ENCODE results near the gene DAB2IP. TPM values are rescaled to one million over a fixed set of nuclear protein-coding genes. Genes with fewer than 3 reads are reported as not detected.

The DAB2IP gene
- total RNA-seq, 1 donor from 2014 or later, result 0.75 TPM

- peaks cover 14% of the 10 kb centered on the region for H3K4me1 Mint-ChIP-seq
- intact Hi-C loops (cut with micrococcal nuclease), result no loop called here
- CTCF ChIA-PET, result no interaction called here
- H3K27me3 Mint-ChIP-seq, result no peaks in the 10 kb centered on the region
- no peak overlapping the region for H3K4me3 Mint-ChIP-seq
- H3K27ac Mint-ChIP-seq, result no peak overlapping the region
- DNase-seq, result no peak
- no peaks in the 10 kb centered on the region for H3K36me3 Mint-ChIP-seq (ENCODE audit: low read depth)
- H3K9me3 Mint-ChIP-seq, result no peaks in the 10 kb centered on the region
- TF ChIP-seq CTCF (IDR thresholded peaks at IDR 0.05), result no peak
- POLR2A ChIA-PET, result no interaction called here
- ATAC-seq (ENCODE audit: low read depth), result no peak
These were observed 59.8 kb downstream of the DAB2IP start for GRCh38 chr9:121711281-121711680.

- H3K27me3 Mint-ChIP-seq, result no peaks in the 10 kb centered on the region
- TF ChIP-seq CTCF (IDR thresholded peaks at IDR 0.05), result no peak
- ATAC-seq (ENCODE audit: low read depth), result no peak
These were observed 60.4 kb downstream of the DAB2IP start for GRCh38 chr9:121711797-121712196.

GRCh38 chr9:121713400-121714070 is 62.1 kb downstream of the DAB2IP start:
- intact Hi-C loops (cut with micrococcal nuclease), result no loop called here
- no peaks in the 10 kb centered on the region for H3K27me3 Mint-ChIP-seq
- TF ChIP-seq CTCF (IDR thresholded peaks at IDR 0.05), result no peak
- no peak overlapping the region for H3K27ac Mint-ChIP-seq
- DNase-seq (no peak), ATAC-seq (ENCODE audit: low read depth) (no peak)
- no peaks in the 10 kb centered on the region for H3K36me3 Mint-ChIP-seq (ENCODE audit: low read depth)
- ChIA-PET CTCF (no interaction called here), POLR2A (no interaction called here)
- H3K4me1 Mint-ChIP-seq, result peaks cover under 1% of the 10 kb centered on the region
- no peaks in the 10 kb centered on the region for H3K9me3 Mint-ChIP-seq
- H3K4me3 Mint-ChIP-seq, result no peak overlapping the region

More at GRCh38 chr9:121711797-121712196, 60.4 kb downstream of the DAB2IP start:
- intact Hi-C loops (cut with micrococcal nuclease), result no loop called here
- Mint-ChIP-seq H3K27ac (no peak overlapping the region), H3K4me3 (no peak overlapping the region), H3K9me3 (no peaks in the 10 kb centered on the region), H3K36me3 (ENCODE audit: low read depth) (no peaks in the 10 kb centered on the region), H3K4me1 (peaks cover 14% of the 10 kb centered on the region)
- ChIA-PET POLR2A (no interaction called here), CTCF (no interaction called here)
- no peak for DNase-seq

- no peak for TF ChIP-seq CTCF (IDR thresholded peaks at IDR 0.05)
- intact Hi-C loops (cut with micrococcal nuclease), result no loop called here
- H3K27me3 Mint-ChIP-seq, result no peaks in the 10 kb centered on the region
- no peaks in the 10 kb centered on the region for H3K9me3 Mint-ChIP-seq
- DNase-seq (no peak), ATAC-seq (ENCODE audit: low read depth) (no peak)
- no peak overlapping the region for H3K4me3 Mint-ChIP-seq
- CTCF ChIA-PET, result no interaction called here
- no peak overlapping the region for H3K27ac Mint-ChIP-seq
- POLR2A ChIA-PET, result no interaction called here
- no peaks in the 10 kb centered on the region for H3K36me3 Mint-ChIP-seq (ENCODE audit: low read depth)
- H3K4me1 Mint-ChIP-seq, result no peaks in the 10 kb centered on the region
These were observed 62.8 kb downstream of the DAB2IP start for GRCh38 chr9:121714075-121714705.

- Mint-ChIP-seq H3K9me3 (no peaks in the 10 kb centered on the region), H3K27me3 (no peaks in the 10 kb centered on the region), H3K4me3 (no peak overlapping the region), H3K36me3 (ENCODE audit: low read depth) (no peaks in the 10 kb centered on the region), H3K4me1 (no peaks in the 10 kb centered on the region), H3K27ac (no peak overlapping the region)
- CTCF ChIA-PET, result no interaction called here
- POLR2A ChIA-PET, result no interaction called here
- intact Hi-C loops (cut with micrococcal nuclease), result no loop called here
- DNase-seq (no peak), ATAC-seq (ENCODE audit: low read depth) (no peak)
- TF ChIP-seq CTCF (IDR thresholded peaks at IDR 0.05), result no peak
These were observed 63.4 kb downstream of the DAB2IP start for GRCh38 chr9:121714873-121715272.
